PC-9 (cell line): Measurements from ENCODE around the gene LMAN1L.

Experiments used
- EZH2 ChIP-seq: fragments of 200-600 bp; sonication (generic); IDR thresholded peaks from 2 replicates; pipeline ENCODE4 v1.8.0; 2017; ENCODE audit warnings: antibody characterized with exemption, low read depth
- TF ChIP-seq, protein P1 (sequence below): fragments of 200-600 bp; sonication (generic); conservative IDR thresholded peaks from 2 replicates; pipeline ENCODE4 v1.6.1; 2017; ENCODE audit warnings: mixed run types, antibody characterized with exemption, mild to moderate bottlenecking, moderate library complexity

DNA sequence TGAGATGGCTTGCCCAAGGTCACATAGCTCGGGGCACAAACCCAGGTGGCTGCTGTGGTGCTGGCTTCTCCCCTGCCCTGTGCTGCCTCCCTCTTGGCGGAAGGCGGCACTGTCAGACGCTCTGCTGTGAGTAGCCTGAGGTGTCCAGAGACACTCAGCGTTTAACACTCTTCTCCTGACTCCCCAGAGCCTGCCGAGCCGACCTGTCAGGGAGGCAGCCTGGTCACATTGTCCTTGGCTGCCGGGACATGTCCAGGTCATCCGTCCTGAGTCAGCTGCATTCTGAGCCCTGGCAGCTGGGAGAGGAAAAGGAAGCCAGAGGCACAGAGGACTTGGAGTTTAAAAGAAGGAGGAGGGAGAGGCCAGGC lies 4.7 kb downstream of the LMAN1L start:
- TF ChIP-seq EZH2 = no peak
- TF ChIP-seq, protein P1, sequence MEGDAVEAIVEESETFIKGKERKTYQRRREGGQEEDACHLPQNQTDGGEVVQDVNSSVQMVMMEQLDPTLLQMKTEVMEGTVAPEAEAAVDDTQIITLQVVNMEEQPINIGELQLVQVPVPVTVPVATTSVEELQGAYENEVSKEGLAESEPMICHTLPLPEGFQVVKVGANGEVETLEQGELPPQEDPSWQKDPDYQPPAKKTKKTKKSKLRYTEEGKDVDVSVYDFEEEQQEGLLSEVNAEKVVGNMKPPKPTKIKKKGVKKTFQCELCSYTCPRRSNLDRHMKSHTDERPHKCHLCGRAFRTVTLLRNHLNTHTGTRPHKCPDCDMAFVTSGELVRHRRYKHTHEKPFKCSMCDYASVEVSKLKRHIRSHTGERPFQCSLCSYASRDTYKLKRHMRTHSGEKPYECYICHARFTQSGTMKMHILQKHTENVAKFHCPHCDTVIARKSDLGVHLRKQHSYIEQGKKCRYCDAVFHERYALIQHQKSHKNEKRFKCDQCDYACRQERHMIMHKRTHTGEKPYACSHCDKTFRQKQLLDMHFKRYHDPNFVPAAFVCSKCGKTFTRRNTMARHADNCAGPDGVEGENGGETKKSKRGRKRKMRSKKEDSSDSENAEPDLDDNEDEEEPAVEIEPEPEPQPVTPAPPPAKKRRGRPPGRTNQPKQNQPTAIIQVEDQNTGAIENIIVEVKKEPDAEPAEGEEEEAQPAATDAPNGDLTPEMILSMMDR = no peak; the same call in 1 of the 2 replicates
